ENCODE measurements around the gene ARL4A. TPM values are rescaled to one million over a fixed set of nuclear protein-coding genes. Genes with fewer than 3 reads are reported as not detected.
"Not testable (repeated sequence)": the region's sequence is repeated elsewhere in the genome, so short reads cannot be mapped to it uniquely, and the experiment has no call there.

ARL4A gene
- total RNA-seq, 1 donor from 2014 or later, result 11.0 TPM

DNA sequence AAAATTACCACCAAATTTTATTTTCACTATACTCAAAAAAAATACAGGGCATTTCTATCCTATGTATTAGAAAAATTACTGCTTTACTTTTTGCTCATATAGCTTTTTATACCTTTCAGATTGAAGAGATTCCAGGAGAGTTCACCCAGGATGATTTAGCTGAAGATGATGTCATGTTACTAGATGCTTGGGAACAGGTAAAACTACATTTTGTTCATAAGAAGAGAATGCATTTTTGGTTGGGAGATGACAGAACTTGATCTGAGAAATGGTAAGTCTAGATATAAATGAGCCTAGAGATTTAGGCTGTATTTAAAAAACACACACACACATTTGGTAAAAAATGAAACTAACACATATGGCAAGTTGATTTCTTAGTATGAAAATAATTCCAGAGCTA lies 38.1 kb upstream of the ARL4A start:
- Mint-ChIP-seq H3K27me3 (peaks cover 2% of the 10 kb centered on the region), H3K4me1 (no peaks in the 10 kb centered on the region), H3K4me3 (no peak overlapping the region), H3K36me3 (ENCODE audit: low read depth) (no peaks in the 10 kb centered on the region), H3K27ac (no peak overlapping the region), H3K9me3 (no peaks in the 10 kb centered on the region)
- DNase-seq, result no peak
- intact Hi-C loops (cut with micrococcal nuclease), result no loop called here

- H3K4me1 Mint-ChIP-seq, result no peaks in the 10 kb centered on the region
- H3K4me3 Mint-ChIP-seq, result no peak overlapping the region
- H3K9me3 Mint-ChIP-seq, result no peaks in the 10 kb centered on the region
- intact Hi-C loops (cut with micrococcal nuclease), result no loop called here
- H3K27ac Mint-ChIP-seq, result no peak overlapping the region
- H3K27me3 Mint-ChIP-seq, result peaks cover 2% of the 10 kb centered on the region
- DNase-seq, result no peak
- H3K36me3 Mint-ChIP-seq (ENCODE audit: low read depth), result no peaks in the 10 kb centered on the region
Measured at GRCh38 chr7:12650080-12650479, 37.4 kb upstream of the ARL4A start.

GRCh38 chr7:12653110-12653509 lies 34.3 kb upstream of the ARL4A start:
- H3K27me3 Mint-ChIP-seq, result peaks cover 1% of the 10 kb centered on the region
- intact Hi-C loops (cut with micrococcal nuclease), result no loop called here
- H3K9me3 Mint-ChIP-seq, result no peaks in the 10 kb centered on the region
- H3K4me3 Mint-ChIP-seq, result no peak overlapping the region
- no peaks in the 10 kb centered on the region for H3K36me3 Mint-ChIP-seq (ENCODE audit: low read depth)
- no peak for DNase-seq
- no peaks in the 10 kb centered on the region for H3K4me1 Mint-ChIP-seq
- H3K27ac Mint-ChIP-seq, result no peak overlapping the region

DNA sequence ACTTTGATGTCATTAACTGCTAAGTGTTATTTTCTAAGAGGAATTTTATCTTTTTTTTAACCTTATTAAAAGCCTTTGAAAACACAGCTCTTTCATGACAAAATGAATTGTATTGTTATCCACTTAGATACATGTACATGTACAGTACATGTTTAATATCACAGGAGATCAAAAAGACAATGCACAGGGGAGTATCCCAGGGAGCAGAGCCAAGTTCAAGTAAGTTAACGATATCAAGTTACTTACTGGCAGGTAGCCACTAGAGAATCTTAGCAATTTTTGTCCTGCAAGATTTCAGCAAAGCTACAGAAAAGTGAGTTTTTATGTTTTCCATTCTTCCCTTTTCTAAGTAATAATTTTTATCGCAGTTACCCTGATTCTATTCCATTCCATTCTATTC lies 33.9 kb upstream of the ARL4A start:
- Mint-ChIP-seq H3K27me3 (peaks cover 4% of the 10 kb centered on the region), H3K27ac (no peak overlapping the region), H3K4me1 (no peaks in the 10 kb centered on the region), H3K9me3 (no peaks in the 10 kb centered on the region), H3K36me3 (ENCODE audit: low read depth) (no peaks in the 10 kb centered on the region), H3K4me3 (no peak overlapping the region)
- no peak for DNase-seq
- intact Hi-C loops (cut with micrococcal nuclease), result no loop called here

GRCh38 chr7:12655161-12655560 lies 32.3 kb upstream of the ARL4A start:
- H3K27me3 Mint-ChIP-seq, result peaks cover 6% of the 10 kb centered on the region
- H3K4me1 Mint-ChIP-seq, result no peaks in the 10 kb centered on the region
- no peaks in the 10 kb centered on the region for H3K36me3 Mint-ChIP-seq (ENCODE audit: low read depth)
- intact Hi-C loops (cut with micrococcal nuclease), result no loop called here
- DNase-seq, result no peak
- H3K9me3 Mint-ChIP-seq, result no peaks in the 10 kb centered on the region
- H3K27ac Mint-ChIP-seq, result no peak overlapping the region
- no peak overlapping the region for H3K4me3 Mint-ChIP-seq

DNA sequence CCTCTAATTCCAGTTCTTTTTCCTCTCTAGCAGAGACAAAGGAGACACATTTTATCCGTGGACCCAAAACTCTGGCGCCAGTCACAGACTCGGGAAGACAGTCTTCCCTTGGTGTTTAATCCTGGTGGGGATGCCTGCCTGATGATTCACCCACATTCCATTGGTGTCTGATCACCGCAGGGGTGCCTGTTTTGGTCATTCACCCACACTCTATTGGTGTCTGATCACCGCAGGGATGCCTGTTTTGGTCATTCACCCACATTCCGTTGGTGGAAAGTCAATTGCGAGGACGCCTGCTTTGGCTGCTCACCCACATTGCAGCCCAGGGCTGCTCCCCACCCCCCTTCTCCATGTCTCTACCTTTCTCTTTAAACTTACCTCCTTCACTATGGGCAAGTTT lies 27.0 kb upstream of the ARL4A start:
- intact Hi-C loops (cut with micrococcal nuclease); H3K27ac Mint-ChIP-seq; H3K4me1 Mint-ChIP-seq; H3K27me3 Mint-ChIP-seq; H3K4me3 Mint-ChIP-seq; H3K9me3 Mint-ChIP-seq; DNase-seq; H3K36me3 Mint-ChIP-seq (ENCODE audit: low read depth): not testable (repeated sequence)

GRCh38 chr7:12660986-12661385 lies 26.4 kb upstream of the ARL4A start:
- H3K9me3 Mint-ChIP-seq; intact Hi-C loops (cut with micrococcal nuclease); H3K36me3 Mint-ChIP-seq (ENCODE audit: low read depth); H3K27ac Mint-ChIP-seq; DNase-seq; H3K4me3 Mint-ChIP-seq; H3K4me1 Mint-ChIP-seq; H3K27me3 Mint-ChIP-seq: not testable (repeated sequence)

GRCh38 chr7:12661581-12661980 lies 25.9 kb upstream of the ARL4A start:
- DNase-seq, result no peak
- intact Hi-C loops (cut with micrococcal nuclease), result no loop called here
- H3K27ac Mint-ChIP-seq, result no peak overlapping the region
- H3K9me3 Mint-ChIP-seq, result no peaks in the 10 kb centered on the region
- H3K27me3 Mint-ChIP-seq, result peaks cover 6% of the 10 kb centered on the region
- H3K36me3 Mint-ChIP-seq (ENCODE audit: low read depth), result no peaks in the 10 kb centered on the region
- H3K4me1 Mint-ChIP-seq, result no peaks in the 10 kb centered on the region
- no peak overlapping the region for H3K4me3 Mint-ChIP-seq

DNA sequence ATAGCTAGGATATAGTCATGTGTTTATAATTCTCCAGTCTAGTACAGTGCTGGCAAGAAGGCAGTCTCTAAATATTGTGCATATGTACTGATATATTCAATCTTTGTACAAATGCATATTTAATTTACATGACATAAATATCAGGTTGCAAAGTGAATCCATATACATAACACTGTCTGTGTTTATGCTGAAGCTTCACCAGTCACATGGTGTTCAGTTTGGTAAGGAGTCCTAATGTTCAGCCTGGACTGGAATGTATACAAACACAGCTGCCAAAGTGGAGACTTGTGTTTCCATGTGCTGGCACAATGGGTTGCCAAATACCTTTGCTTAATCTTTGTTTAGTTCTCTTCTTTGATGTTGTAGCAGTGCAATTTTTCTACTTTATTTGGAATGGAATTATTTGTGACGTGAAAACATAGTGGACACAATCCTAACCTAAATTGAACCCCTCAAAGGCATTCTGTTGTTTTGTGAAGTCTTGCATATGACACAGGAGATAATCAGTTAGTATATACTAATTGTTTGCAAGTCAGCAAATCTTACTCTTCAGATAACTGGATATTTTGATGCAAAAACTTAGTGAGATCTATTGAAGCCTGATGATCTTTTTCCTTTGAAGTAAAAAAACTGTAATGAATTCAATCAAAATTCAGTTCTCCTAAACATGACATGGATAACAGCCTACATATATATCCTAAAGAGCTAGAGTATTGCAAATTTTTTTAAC lies 17.3 kb upstream of the ARL4A start:
- DNase-seq, result no peak
- no peaks in the 10 kb centered on the region for H3K36me3 Mint-ChIP-seq (ENCODE audit: low read depth)
- peaks cover 5% of the 10 kb centered on the region for H3K4me1 Mint-ChIP-seq
- no peak overlapping the region for H3K27ac Mint-ChIP-seq
- no peak overlapping the region for H3K4me3 Mint-ChIP-seq
- H3K9me3 Mint-ChIP-seq, result no peaks in the 10 kb centered on the region
- intact Hi-C loops (cut with micrococcal nuclease), result no loop called here
- H3K27me3 Mint-ChIP-seq, result peaks cover 1% of the 10 kb centered on the region

- no peak for DNase-seq
- H3K27ac Mint-ChIP-seq, result no peak overlapping the region
- no peaks in the 10 kb centered on the region for H3K36me3 Mint-ChIP-seq (ENCODE audit: low read depth)
- H3K27me3 Mint-ChIP-seq, result peaks cover 1% of the 10 kb centered on the region
- H3K9me3 Mint-ChIP-seq, result no peaks in the 10 kb centered on the region
- no peak overlapping the region for H3K4me3 Mint-ChIP-seq
- H3K4me1 Mint-ChIP-seq, result peaks cover 6% of the 10 kb centered on the region
- intact Hi-C loops (cut with micrococcal nuclease), result no loop called here
Measured at GRCh38 chr7:12670743-12671520, 16.5 kb upstream of the ARL4A start.

GRCh38 chr7:12673436-12673835 lies 14.0 kb upstream of the ARL4A start:
- intact Hi-C loops (cut with micrococcal nuclease), result not testable (repeated sequence)

DNA sequence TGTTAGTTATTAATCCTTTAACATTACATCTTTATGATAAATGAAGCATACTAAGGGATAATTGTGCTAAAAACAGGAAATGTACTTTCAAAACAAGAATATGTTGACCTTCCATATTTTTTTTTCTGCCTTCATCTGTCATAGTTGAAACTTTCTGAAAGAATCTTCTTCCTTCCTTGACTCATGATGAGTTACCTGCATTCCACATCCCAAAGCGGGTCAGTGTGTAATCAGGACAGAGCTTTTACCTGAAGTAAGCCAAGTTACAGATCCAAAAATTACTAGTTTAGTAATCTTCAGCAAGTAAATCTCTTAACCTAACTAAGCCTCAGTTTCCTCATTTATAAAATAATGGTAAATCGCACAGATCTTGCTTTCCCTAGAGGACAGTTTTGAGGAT lies 13.4 kb upstream of the ARL4A start:
- Mint-ChIP-seq H3K4me1 (peaks cover 6% of the 10 kb centered on the region), H3K4me3 (no peak overlapping the region), H3K36me3 (ENCODE audit: low read depth) (no peaks in the 10 kb centered on the region), H3K27me3 (peaks cover 1% of the 10 kb centered on the region), H3K9me3 (no peaks in the 10 kb centered on the region), H3K27ac (no peak overlapping the region)
- no peak for DNase-seq
- intact Hi-C loops (cut with micrococcal nuclease), result loop anchor here (2.0 kb wide), 1 partner anchor 589 kb away; no protein-coding TSS in a partner anchor

More at GRCh38 chr7:12673436-12673835, 14.0 kb upstream of the ARL4A start:
- H3K9me3 Mint-ChIP-seq; H3K36me3 Mint-ChIP-seq (ENCODE audit: low read depth); H3K27ac Mint-ChIP-seq; H3K27me3 Mint-ChIP-seq; DNase-seq; H3K4me3 Mint-ChIP-seq; H3K4me1 Mint-ChIP-seq: not testable (repeated sequence)

- Mint-ChIP-seq H3K36me3 (ENCODE audit: low read depth) (no peaks in the 10 kb centered on the region), H3K27ac (no peak overlapping the region), H3K27me3 (peaks cover 1% of the 10 kb centered on the region), H3K4me1 (peaks cover 6% of the 10 kb centered on the region), H3K9me3 (no peaks in the 10 kb centered on the region), H3K4me3 (no peak overlapping the region)
- intact Hi-C loops (cut with micrococcal nuclease), result loop anchor here (2.0 kb wide), 1 partner anchor 588 kb away; no protein-coding TSS in a partner anchor
- peak; percentile 87 for DNase-seq
Measured at GRCh38 chr7:12674861-12675260, 12.6 kb upstream of the ARL4A start.
